ENCODE results near the gene ENO4. TPM values are rescaled to one million over a fixed set of nuclear protein-coding genes. Genes with fewer than 3 reads are reported as not detected.

ENO4 gene
- total and polyA plus RNA-seq, 9 of the 15 experiments (the other 6 are each of a cell fraction or from before 2014, with no cell fraction given): 0.07 TPM; not detected in 8

- H3K4me3 ChIP-seq: no peak overlapping the region
- no peak for ATAC-seq
- H3K27me3 ChIP-seq (ENCODE audit: control insufficient read depth in 2 of 2, insufficient read depth in 2 of 2, low read length in 2 of 2): peaks cover 7 to 32% of the 10 kb centered on the region in 2 experiments; a peak in 3 of 5 replicates
- H3K4me1 ChIP-seq (replicated peaks in 1 of 2; ENCODE audit: control insufficient read depth in 2 of 2, insufficient read depth in 2 of 2, low read length in 2 of 2): no peaks in the 10 kb centered on the region; a peak in 1 of 5 replicates
- no peak for FAIRE-seq
- H3K9ac ChIP-seq (ENCODE audit: insufficient read depth in 1 of 2, low read depth in 2 of 2, low read length in 2 of 2): no peak overlapping the region
- no TSS peak for BruUV-seq (replicated peaks)
- no peaks in the 10 kb centered on the region for H4K20me1 ChIP-seq (replicated peaks; ENCODE audit: control insufficient read depth, insufficient read depth, low read length)
- no peak for DNase-seq (ENCODE audit: extremely low read depth in 1 of 4, low spot score in 3 of 4)
- intact Hi-C loops (cut with micrococcal nuclease): no loop called here
- no peaks in the 10 kb centered on the region for H3K9me1 ChIP-seq (ENCODE audit: control insufficient read depth, insufficient read depth, low read length)
- H3K79me2 ChIP-seq (ENCODE audit: control insufficient read depth, insufficient read depth, low read length): no peaks in the 10 kb centered on the region
- 0% methylated on average over 9 of the region's 10 CpGs for WGBS (ENCODE audit: insufficient coverage, low coverage, missing lambda C conversion rate)
- no peak overlapping the region for H3K27ac ChIP-seq (ENCODE audit: extremely low read depth, low read depth, low read length)
- no peaks in the 10 kb centered on the region for H3K36me3 ChIP-seq (ENCODE audit: control insufficient read depth, insufficient read depth, low read length)
- no peak overlapping the region for H2AFZ ChIP-seq (ENCODE audit: low read depth, low read length)
- H3K4me2 ChIP-seq (ENCODE audit: insufficient read depth, low read length): no peak overlapping the region
- in situ Hi-C loops (cut with MboI): no loop called here
- ChIA-PET POLR2A (no interaction called here), CTCF (ENCODE audit: low intra/inter-chr PET ratio) (interaction anchor here (0.9 kb wide), 1 partner anchor 364 kb away, joined by 3 read pairs; no protein-coding TSS in a partner anchor)
- no peaks in the 10 kb centered on the region for H3K9me3 ChIP-seq (replicated peaks; ENCODE audit: control insufficient read depth, insufficient read depth, low read depth, low read length)
- TF ChIP-seq SIRT6 (IDR thresholded peaks at IDR 0.05; ENCODE audit: low read depth, low read length) (no peak), NCOA1 (IDR thresholded peaks at IDR 0.05; ENCODE audit: low read depth) (no peak), HNRNPK (IDR thresholded peaks at IDR 0.05; ENCODE audit: low read depth, low read length, poor library complexity, severe bottlenecking) (no peak), ZNF707 (CRISPR knock-in tag; conservative IDR thresholded peaks at IDR 0.05) (no peak), CEBPZ (IDR thresholded peaks at IDR 0.05; ENCODE audit: borderline replicate concordance, low read depth, low read length) (no peak), STAT6 (CRISPR knock-in tag; IDR thresholded peaks at IDR 0.05) (no peak), TCF3 (CRISPR knock-in tag; IDR thresholded peaks at IDR 0.05) (no peak), IFI16 (CRISPR knock-in tag; IDR thresholded peaks at IDR 0.05) (no peak), XRCC3 (IDR thresholded peaks at IDR 0.05) (no peak)
- TF ChIP-seq, protein P1, sequence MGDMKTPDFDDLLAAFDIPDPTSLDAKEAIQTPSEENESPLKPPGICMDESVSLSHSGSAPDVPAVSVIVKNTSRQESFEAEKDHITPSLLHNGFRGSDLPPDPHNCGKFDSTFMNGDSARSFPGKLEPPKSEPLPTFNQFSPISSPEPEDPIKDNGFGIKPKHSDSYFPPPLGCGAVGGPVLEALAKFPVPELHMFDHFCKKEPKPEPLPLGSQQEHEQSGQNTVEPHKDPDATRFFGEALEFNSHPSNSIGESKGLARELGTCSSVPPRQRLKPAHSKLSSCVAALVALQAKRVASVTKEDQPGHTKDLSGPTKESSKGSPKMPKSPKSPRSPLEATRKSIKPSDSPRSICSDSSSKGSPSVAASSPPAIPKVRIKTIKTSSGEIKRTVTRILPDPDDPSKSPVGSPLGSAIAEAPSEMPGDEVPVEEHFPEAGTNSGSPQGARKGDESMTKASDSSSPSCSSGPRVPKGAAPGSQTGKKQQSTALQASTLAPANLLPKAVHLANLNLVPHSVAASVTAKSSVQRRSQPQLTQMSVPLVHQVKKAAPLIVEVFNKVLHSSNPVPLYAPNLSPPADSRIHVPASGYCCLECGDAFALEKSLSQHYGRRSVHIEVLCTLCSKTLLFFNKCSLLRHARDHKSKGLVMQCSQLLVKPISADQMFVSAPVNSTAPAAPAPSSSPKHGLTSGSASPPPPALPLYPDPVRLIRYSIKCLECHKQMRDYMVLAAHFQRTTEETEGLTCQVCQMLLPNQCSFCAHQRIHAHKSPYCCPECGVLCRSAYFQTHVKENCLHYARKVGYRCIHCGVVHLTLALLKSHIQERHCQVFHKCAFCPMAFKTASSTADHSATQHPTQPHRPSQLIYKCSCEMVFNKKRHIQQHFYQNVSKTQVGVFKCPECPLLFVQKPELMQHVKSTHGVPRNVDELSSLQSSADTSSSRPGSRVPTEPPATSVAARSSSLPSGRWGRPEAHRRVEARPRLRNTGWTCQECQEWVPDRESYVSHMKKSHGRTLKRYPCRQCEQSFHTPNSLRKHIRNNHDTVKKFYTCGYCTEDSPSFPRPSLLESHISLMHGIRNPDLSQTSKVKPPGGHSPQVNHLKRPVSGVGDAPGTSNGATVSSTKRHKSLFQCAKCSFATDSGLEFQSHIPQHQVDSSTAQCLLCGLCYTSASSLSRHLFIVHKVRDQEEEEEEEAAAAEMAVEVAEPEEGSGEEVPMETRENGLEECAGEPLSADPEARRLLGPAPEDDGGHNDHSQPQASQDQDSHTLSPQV (IDR thresholded peaks at IDR 0.05): no peak
- TF ChIP-seq, protein P2, sequence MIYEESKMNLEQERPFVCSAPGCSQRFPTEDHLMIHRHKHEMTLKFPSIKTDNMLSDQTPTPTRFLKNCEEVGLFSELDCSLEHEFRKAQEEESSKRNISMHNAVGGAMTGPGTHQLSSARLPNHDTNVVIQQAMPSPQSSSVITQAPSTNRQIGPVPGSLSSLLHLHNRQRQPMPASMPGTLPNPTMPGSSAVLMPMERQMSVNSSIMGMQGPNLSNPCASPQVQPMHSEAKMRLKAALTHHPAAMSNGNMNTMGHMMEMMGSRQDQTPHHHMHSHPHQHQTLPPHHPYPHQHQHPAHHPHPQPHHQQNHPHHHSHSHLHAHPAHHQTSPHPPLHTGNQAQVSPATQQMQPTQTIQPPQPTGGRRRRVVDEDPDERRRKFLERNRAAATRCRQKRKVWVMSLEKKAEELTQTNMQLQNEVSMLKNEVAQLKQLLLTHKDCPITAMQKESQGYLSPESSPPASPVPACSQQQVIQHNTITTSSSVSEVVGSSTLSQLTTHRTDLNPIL (CRISPR knock-in tag; IDR thresholded peaks at IDR 0.05): no peak
Observed at GRCh38 chr10:116810120-116810500, 39.2 kb upstream of the ENO4 start.
